Measurements from ENCODE around the gene TRAF3. TPM values are rescaled to one million over a fixed set of nuclear protein-coding genes. Genes with fewer than 3 reads are reported as not detected.

Gene TRAF3
- total RNA-seq, 1 experiment from 2014 or later = 11.2 TPM

- no peak for TF ChIP-seq ZNF512 (CRISPR knock-in tag; IDR thresholded peaks at IDR 0.05; ENCODE audit: borderline replicate concordance)
- TF ChIP-seq ZNF396 (CRISPR knock-in tag; IDR thresholded peaks at IDR 0.05; ENCODE audit: borderline replicate concordance) = no peak
Measured at GRCh38 chr14:102882226-102882906, 105.1 kb downstream of the TRAF3 start (continued).

GRCh38 chr14:102883089-102883541 lies 105.9 kb downstream of the TRAF3 start:
- ATAC-seq (no peak), DNase-seq (ENCODE audit: low spot score) (no peak)
- H3K27me3 Mint-ChIP-seq (ENCODE audit: low read depth) = no peaks in the 10 kb centered on the region
- H3K4me3 Mint-ChIP-seq = no peak overlapping the region
- TF ChIP-seq CREM (CRISPR knock-in tag; IDR thresholded peaks at IDR 0.05) (no peak), FOXJ3 (CRISPR knock-in tag; IDR thresholded peaks at IDR 0.05; ENCODE audit: borderline replicate concordance) (no peak), CREB1 (CRISPR knock-in tag; IDR thresholded peaks at IDR 0.05) (no peak), ERG (CRISPR knock-in tag; IDR thresholded peaks at IDR 0.05) (no peak), PRRX2 (CRISPR knock-in tag; IDR thresholded peaks at IDR 0.05) (no peak), ZMAT4 (CRISPR knock-in tag; IDR thresholded peaks at IDR 0.05) (no peak)
- ChIA-PET CTCF (no interaction called here), POLR2A (no interaction called here)
- H3K27ac Mint-ChIP-seq = no peak overlapping the region
- no peaks in the 10 kb centered on the region for H3K4me1 Mint-ChIP-seq
- H3K36me3 Mint-ChIP-seq = no peaks in the 10 kb centered on the region
- no peaks in the 10 kb centered on the region for H3K9me3 Mint-ChIP-seq

GRCh38 chr14:102883554-102883953 lies 106.3 kb downstream of the TRAF3 start:
- no peaks in the 10 kb centered on the region for H3K27me3 Mint-ChIP-seq (ENCODE audit: low read depth)
- no peak overlapping the region for H3K4me3 Mint-ChIP-seq
- no peaks in the 10 kb centered on the region for H3K9me3 Mint-ChIP-seq
- ATAC-seq (no peak), DNase-seq (ENCODE audit: low spot score) (no peak)
- H3K27ac Mint-ChIP-seq = no peak overlapping the region
- ChIA-PET POLR2A (no interaction called here), CTCF (no interaction called here)
- TF ChIP-seq E2F1 (CRISPR knock-in tag; IDR thresholded peaks at IDR 0.05) (no peak), GABPB1 (CRISPR knock-in tag; IDR thresholded peaks at IDR 0.05) (no peak), TEAD1 (CRISPR knock-in tag; IDR thresholded peaks at IDR 0.05) (no peak), ZNF232 (CRISPR knock-in tag; IDR thresholded peaks at IDR 0.05) (no peak), ERG (CRISPR knock-in tag; IDR thresholded peaks at IDR 0.05) (no peak), NFATC4 (CRISPR knock-in tag; IDR thresholded peaks at IDR 0.05) (no peak), FOXJ3 (CRISPR knock-in tag; IDR thresholded peaks at IDR 0.05; ENCODE audit: borderline replicate concordance) (no peak), CREM (CRISPR knock-in tag; IDR thresholded peaks at IDR 0.05) (no peak), PREB (CRISPR knock-in tag; IDR thresholded peaks at IDR 0.05; ENCODE audit: borderline replicate concordance) (no peak), ESRRA (CRISPR knock-in tag; IDR thresholded peaks at IDR 0.05; ENCODE audit: borderline replicate concordance) (no peak), NR3C1 (CRISPR knock-in tag; conservative IDR thresholded peaks at IDR 0.05; ENCODE audit: low read depth) (no peak), ZNF416 (CRISPR knock-in tag; IDR thresholded peaks at IDR 0.05) (no peak), PRDM15 (CRISPR knock-in tag; IDR thresholded peaks at IDR 0.05) (no peak)
- no peaks in the 10 kb centered on the region for H3K4me1 Mint-ChIP-seq
- no peaks in the 10 kb centered on the region for H3K36me3 Mint-ChIP-seq

Data from WTC11 (cell line).